SH-SY5Y (cell line): ENCODE measurements around the gene PRKG1.

Experiments
- GATA2 ChIP-seq: IDR thresholded peaks from 2 replicates; pipeline ENCODE4 v1.6.1; 2011; ENCODE audit warnings: mild to moderate bottlenecking, low read depth, low read length
- GATA3 ChIP-seq: IDR thresholded peaks from 2 replicates; pipeline ENCODE4 v1.6.1; 2011; ENCODE audit warnings: low read depth, mild to moderate bottlenecking, low read length, moderate library complexity

GRCh38 chr10:51075043-51075872 is 971 bp downstream of the PRKG1 start:
- TF ChIP-seq GATA3 (no peak), GATA2 (no peak)
